PC-9 (cell line): Measurements from ENCODE around the gene PLA2G2E. TPM values are rescaled to one million over a fixed set of nuclear protein-coding genes. Genes with fewer than 3 reads are reported as not detected.

Experiments used
- BruUV-seq: library from RNA; stranded (reverse); fragments of 400-500 nt; replicated peaks from 2 replicates; lab custom pipeline; 2021; lab: Mats Ljungman, UMichigan
- CTCF ChIA-PET: fragments of 300-600 bp; sonication (Branson Sonifier 250); formaldehyde crosslinking; loops from one replicate; lab custom pipeline; 2022; ENCODE audit warnings: antibody characterized with exemption; lab: Charles Lee
- POLR2A ChIA-PET: fragments of 300-600 bp; sonication (Branson Sonifier 250); formaldehyde crosslinking; loops from one replicate; lab custom pipeline; 2022; ENCODE audit warnings: antibody characterized with exemption; ENCODE audit not compliant: unreplicated experiment; lab: Charles Lee
- DNase-seq, 2 experiments: peaks; one replicate each; pipeline versions ENCODE4 v3.0.0 to v3.0.0-alpha.2; 2015 to 2022; ENCODE audit warnings: mixed read lengths in 1 of 2
- H2AFZ ChIP-seq: fragments of 200-600 bp; sonication (generic); 2 replicates; pipeline ENCODE4 v1.8.1; 2017; ENCODE audit warnings: antibody characterized with exemption
- H3F3A ChIP-seq: fragments of 200-600 bp; sonication (generic); 2 replicates; pipeline ENCODE4 v1.8.1; 2017; ENCODE audit warnings: antibody characterized with exemption, mild to moderate bottlenecking, low read depth; ENCODE audit not compliant: insufficient read depth
- H3K27ac ChIP-seq: fragments of 200-600 bp; sonication (generic); 2 replicates; pipeline ENCODE4 v1.6.1; 2016; ENCODE audit warnings: mixed run types
- H3K27me3 ChIP-seq: fragments of 200-600 bp; sonication (generic); 2 replicates; pipeline ENCODE4 v1.6.1; 2016; ENCODE audit warnings: low read depth, mixed run types; ENCODE audit not compliant: insufficient read depth
- H3K36me3 ChIP-seq: fragments of 200-600 bp; sonication (generic); 2 replicates; pipeline ENCODE4 v1.6.1; 2016; ENCODE audit warnings: low read depth, mixed run types
- H3K4me1 ChIP-seq: fragments of 200-600 bp; sonication (generic); replicated peaks from 2 replicates; pipeline ENCODE4 v1.6.1; 2016; ENCODE audit warnings: mixed run types; ENCODE audit not compliant: insufficient read depth
- H3K4me2 ChIP-seq: fragments of 200-600 bp; sonication (generic); 2 replicates; pipeline ENCODE4 v1.6.1; 2017; ENCODE audit warnings: mixed run types
- H3K4me3 ChIP-seq: fragments of 200-600 bp; sonication (generic); 2 replicates; pipeline ENCODE4 v1.6.1; 2016; ENCODE audit warnings: mixed run types
- H3K79me2 ChIP-seq: fragments of 200-600 bp; sonication (generic); 2 replicates; pipeline ENCODE4 v1.6.1; 2017; ENCODE audit warnings: low read depth, mixed run types
- H3K9me2 ChIP-seq: fragments of 200-600 bp; sonication (generic); 2 replicates; pipeline ENCODE4 v1.8.1; 2017; ENCODE audit warnings: mild to moderate bottlenecking; ENCODE audit not compliant: insufficient read depth
- H3K9me3 ChIP-seq: fragments of 200-600 bp; sonication (generic); 2 replicates; pipeline ENCODE4 v1.8.1; 2016; ENCODE audit warnings: low read depth; ENCODE audit not compliant: insufficient read depth
- H4K20me1 ChIP-seq: fragments of 200-600 bp; sonication (generic); 2 replicates; pipeline ENCODE4 v1.8.1; 2017; ENCODE audit not compliant: insufficient read depth
- EZH2 ChIP-seq: fragments of 200-600 bp; sonication (generic); IDR thresholded peaks from 2 replicates; pipeline ENCODE4 v1.8.0; 2017; ENCODE audit warnings: antibody characterized with exemption, low read depth
- intact Hi-C: fragments of 100-400 bp; cut with micrococcal nuclease; formaldehyde crosslinking; loops from one replicate; pipeline ENCODE4 v1.10.0; 2022; ENCODE audit not compliant: unreplicated experiment
- total RNA-seq: library from RNA; stranded (reverse); gene quantifications from 2 replicates; pipeline ENCODE4 v1.2.3, GENCODE V29; 2021
- TF ChIP-seq, protein P1 (sequence below): fragments of 200-600 bp; sonication (generic); conservative IDR thresholded peaks from 2 replicates; pipeline ENCODE4 v1.6.1; 2017; ENCODE audit warnings: mixed run types, antibody characterized with exemption, mild to moderate bottlenecking, moderate library complexity

Gene PLA2G2E
- total RNA-seq, 1 experiment from 2014 or later: not detected

DNA sequence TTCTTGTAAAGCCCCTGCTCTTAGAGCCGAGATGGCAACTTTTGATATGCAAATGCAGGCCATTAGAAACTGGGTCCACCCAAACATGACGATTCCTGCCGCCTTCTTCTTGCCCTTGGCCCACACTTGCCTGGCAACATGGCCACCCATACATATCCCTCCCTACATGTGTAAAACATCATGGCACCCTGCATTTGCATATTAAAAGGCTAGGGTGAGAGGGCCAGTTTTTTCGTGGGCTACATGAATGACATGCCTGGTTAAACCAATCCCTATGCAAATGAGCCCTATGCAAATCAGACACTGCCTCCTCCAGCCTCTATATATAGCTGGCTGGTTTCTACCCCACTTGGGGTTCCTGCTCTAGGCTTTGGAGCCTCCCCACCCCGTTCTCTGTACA, 37.2 kb upstream of the PLA2G2E start:
- no peak for DNase-seq
- Histone ChIP-seq H3K4me3 (no peak overlapping the region), H3K79me2 (no peaks in the 10 kb centered on the region), H3F3A (no peaks in the 10 kb centered on the region), H3K36me3 (no peaks in the 10 kb centered on the region), H3K9me3 (no peaks in the 10 kb centered on the region), H3K27me3 (no peaks in the 10 kb centered on the region), H3K27ac (no peak overlapping the region), H3K4me2 (no peak overlapping the region), H3K9me2 (no peaks in the 10 kb centered on the region), H3K4me1 (no peaks in the 10 kb centered on the region), H2AFZ (no peak overlapping the region), H4K20me1 (no peaks in the 10 kb centered on the region)
- intact Hi-C loops: no loop called here
- TF ChIP-seq EZH2: no peak
- TF ChIP-seq, protein P1, sequence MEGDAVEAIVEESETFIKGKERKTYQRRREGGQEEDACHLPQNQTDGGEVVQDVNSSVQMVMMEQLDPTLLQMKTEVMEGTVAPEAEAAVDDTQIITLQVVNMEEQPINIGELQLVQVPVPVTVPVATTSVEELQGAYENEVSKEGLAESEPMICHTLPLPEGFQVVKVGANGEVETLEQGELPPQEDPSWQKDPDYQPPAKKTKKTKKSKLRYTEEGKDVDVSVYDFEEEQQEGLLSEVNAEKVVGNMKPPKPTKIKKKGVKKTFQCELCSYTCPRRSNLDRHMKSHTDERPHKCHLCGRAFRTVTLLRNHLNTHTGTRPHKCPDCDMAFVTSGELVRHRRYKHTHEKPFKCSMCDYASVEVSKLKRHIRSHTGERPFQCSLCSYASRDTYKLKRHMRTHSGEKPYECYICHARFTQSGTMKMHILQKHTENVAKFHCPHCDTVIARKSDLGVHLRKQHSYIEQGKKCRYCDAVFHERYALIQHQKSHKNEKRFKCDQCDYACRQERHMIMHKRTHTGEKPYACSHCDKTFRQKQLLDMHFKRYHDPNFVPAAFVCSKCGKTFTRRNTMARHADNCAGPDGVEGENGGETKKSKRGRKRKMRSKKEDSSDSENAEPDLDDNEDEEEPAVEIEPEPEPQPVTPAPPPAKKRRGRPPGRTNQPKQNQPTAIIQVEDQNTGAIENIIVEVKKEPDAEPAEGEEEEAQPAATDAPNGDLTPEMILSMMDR: no peak
- ChIA-PET CTCF (no interaction called here), POLR2A (no interaction called here)
- BruUV-seq: no TSS peak

DNA sequence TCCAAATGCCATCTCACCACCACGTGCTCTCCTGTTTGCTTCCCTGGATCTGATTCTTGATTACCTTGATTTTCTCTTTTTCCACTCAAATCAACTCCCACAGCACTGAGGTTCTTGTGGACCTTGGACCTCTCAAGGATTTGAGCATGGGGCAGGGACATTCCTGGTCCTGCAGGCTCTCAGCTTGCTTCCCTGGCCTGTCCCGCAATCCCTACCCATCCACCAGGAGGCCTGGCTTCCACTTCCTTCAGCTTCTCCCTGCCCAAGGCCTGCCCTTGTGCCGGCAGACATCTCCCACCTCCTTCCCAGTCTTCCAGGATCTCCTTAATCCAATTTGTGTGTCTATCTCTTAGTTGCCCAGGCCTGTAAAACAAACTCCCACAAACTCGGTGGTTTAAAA, 34.4 kb upstream of the PLA2G2E start:
- TF ChIP-seq, protein P1: 0 out of 2 replicates have a peak, but pooled peaks have one; percentile 16
- TF ChIP-seq EZH2: no peak
- H3K36me3 ChIP-seq: no peaks in the 10 kb centered on the region
- DNase-seq: no peak
- H3K4me3 ChIP-seq: no peak overlapping the region
- no peaks in the 10 kb centered on the region for H4K20me1 ChIP-seq
- no peaks in the 10 kb centered on the region for H3K4me1 ChIP-seq
- CTCF ChIA-PET: no interaction called here
- H3K4me2 ChIP-seq: no peak overlapping the region
- BruUV-seq: no TSS peak
- POLR2A ChIA-PET: no interaction called here
- H3K9me2 ChIP-seq: no peaks in the 10 kb centered on the region
- no peaks in the 10 kb centered on the region for H3K27me3 ChIP-seq
- H3K9me3 ChIP-seq: no peaks in the 10 kb centered on the region
- no peaks in the 10 kb centered on the region for H3K79me2 ChIP-seq
- intact Hi-C loops: no loop called here
- no peak overlapping the region for H2AFZ ChIP-seq
- H3F3A ChIP-seq: no peaks in the 10 kb centered on the region
- H3K27ac ChIP-seq: no peak overlapping the region

DNA sequence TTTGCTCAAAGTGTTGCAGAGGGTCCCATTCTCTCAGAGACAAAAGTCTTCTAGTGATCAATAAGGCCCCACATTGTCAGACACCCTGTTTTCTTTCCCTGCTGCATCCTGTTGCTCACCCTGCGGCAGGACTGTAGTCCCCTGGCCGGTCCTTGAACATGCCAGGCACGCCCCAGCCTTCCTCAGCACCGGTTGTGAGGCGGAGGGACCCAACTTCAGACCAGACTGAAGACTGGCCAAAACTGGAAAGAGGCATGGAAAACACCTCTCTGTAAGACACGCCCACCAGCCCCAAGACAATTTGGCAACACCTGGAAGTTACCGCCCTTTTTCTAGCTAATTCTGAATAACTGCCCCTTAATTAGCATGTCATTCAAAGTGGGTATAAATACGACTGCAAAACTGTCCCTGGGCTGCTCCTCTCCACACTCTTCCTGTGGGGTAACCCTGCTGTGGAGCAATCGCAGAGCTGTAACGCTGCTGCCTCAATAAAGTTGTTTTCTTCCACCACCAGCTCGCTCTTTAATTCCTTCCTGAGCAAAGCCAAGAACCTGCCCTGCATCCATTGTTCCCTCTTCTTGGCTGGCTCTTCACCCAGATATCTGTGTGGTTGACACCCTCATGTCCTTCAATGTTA, 32.2 kb upstream of the PLA2G2E start:
- no TSS peak for BruUV-seq
- Histone ChIP-seq H3K4me1 (no peaks in the 10 kb centered on the region), H3K4me3 (no peak overlapping the region), H2AFZ (no peak overlapping the region), H3K36me3 (no peaks in the 10 kb centered on the region), H3K9me2 (no peaks in the 10 kb centered on the region), H3F3A (no peaks in the 10 kb centered on the region), H3K9me3 (no peaks in the 10 kb centered on the region), H4K20me1 (no peaks in the 10 kb centered on the region), H3K4me2 (no peak overlapping the region), H3K27me3 (no peaks in the 10 kb centered on the region), H3K79me2 (no peaks in the 10 kb centered on the region), H3K27ac (no peak overlapping the region)
- POLR2A ChIA-PET: no interaction called here
- no peak for DNase-seq
- TF ChIP-seq, protein P1: no peak
- no peak for TF ChIP-seq EZH2
- CTCF ChIA-PET: no interaction called here
- intact Hi-C loops: no loop called here
